Activated CD4-positive, alpha-beta T cell treated with anti-CD3 and anti-CD28 coated beads for 36 hours (primary cell): ENCODE data around the gene SLC9A5. TPM values are rescaled to one million over a fixed set of nuclear protein-coding genes. Genes with fewer than 3 reads are reported as not detected.

Experiments
- ATAC-seq: fragments of 200-7000 bp; cut with Tn5 transposase; one replicate; pipeline ENCODE4 v1.10.0; 2021; ENCODE audit warnings: mild to moderate bottlenecking, moderate library complexity
- CTCF ChIA-PET: fragments of 350-600 bp; sonication (Branson Sonifier 250); formaldehyde crosslinking; loops from one replicate; lab custom pipeline; 2021; ENCODE audit warnings: antibody characterized with exemption; lab: Charles Lee
- POLR2A ChIA-PET: fragments of 350-600 bp; sonication (Branson Sonifier 250); formaldehyde crosslinking; loops from one replicate; lab custom pipeline; 2021; ENCODE audit warnings: antibody characterized with exemption, inconsistent platforms; lab: Charles Lee
- DNase-seq: peaks from one replicate; pipeline ENCODE4 v3.0.0-alpha.2; 2020
- H3K27ac Mint-ChIP-seq: one replicate; pipeline ENCODE4 v1.8.0; 2021; ENCODE audit warnings: mixed read lengths
- H3K27me3 Mint-ChIP-seq: one replicate; pipeline ENCODE4 v1.8.0; 2021; ENCODE audit warnings: mixed read lengths
- H3K36me3 Mint-ChIP-seq: one replicate; pipeline ENCODE4 v1.8.0; 2021; ENCODE audit warnings: low read depth, mixed read lengths
- H3K4me1 Mint-ChIP-seq: one replicate; pipeline ENCODE4 v1.8.0; 2021; ENCODE audit warnings: mixed read lengths
- H3K4me3 Mint-ChIP-seq: one replicate; pipeline ENCODE4 v1.8.0; 2021; ENCODE audit warnings: mild to moderate bottlenecking, moderate library complexity, mixed read lengths
- H3K9me3 Mint-ChIP-seq: one replicate; pipeline ENCODE4 v1.8.0; 2021; ENCODE audit warnings: low read depth, mixed read lengths
- intact Hi-C, 2 experiments: fragments of 100-400 bp; cut with DNase I in 1 of 2; cut with micrococcal nuclease in 1 of 2; formaldehyde crosslinking; loops; one replicate each; pipeline versions ENCODE4 v1.14.2 to v1.15.1; 2022 to 2024; cut with DNase I, micrococcal nuclease
- total RNA-seq, 2 experiments: library from RNA; stranded (reverse); gene quantifications; one replicate each; pipeline ENCODE4 v1.2.3, GENCODE V29; 2021

The SLC9A5 gene
- total RNA-seq: 1 to 10 TPM; 4.5 to 5.5 TPM

GRCh38 chr16:67248401-67249177 is at the start of gene SLC9A5:
TSS of gene SLC9A5 (plus strand) at chr16:67248979. CDS start at chr16:67249015, 36 bp downstream.
- CTCF ChIA-PET: interaction anchor here (0.6 to 1.4 kb wide), 10 partner anchors 8 to 230 kb away, joined by 3 to 5 read pairs (median 3); partner anchors contain the start of gene HSD11B2

GRCh38 chr16:67199011-67199807 is 49.6 kb upstream of the SLC9A5 start, which contains the start of gene ELMO3:
TSS of gene ELMO3 (plus strand) at chr16:67199131. CDS start at chr16:67199327, 196 bp downstream.
- DNase-seq (no peak), ATAC-seq (no peak)
- Mint-ChIP-seq H3K27me3 (no peaks in the 10 kb centered on the region), H3K36me3 (peaks cover 47% of the 10 kb centered on the region), H3K4me3 (no peak within 1 kb of the TSS), H3K4me1 (peaks cover 11% of the 10 kb centered on the region), H3K27ac (peak within 1 kb of the TSS; percentile 49), H3K9me3 (no peaks in the 10 kb centered on the region)
- intact Hi-C loops: no loop called here
- CTCF ChIA-PET: interaction anchor here (1.4 kb wide), 1 partner anchor 207 kb away, joined by 4 read pairs; no protein-coding TSS in a partner anchor
- POLR2A ChIA-PET: no interaction called here

More at GRCh38 chr16:67248401-67249177, at the start of gene SLC9A5:
- H3K27me3 Mint-ChIP-seq: peaks cover 11% of the 10 kb centered on the region
- H3K27ac Mint-ChIP-seq: peak within 1 kb of the TSS; percentile 79
- peak; percentile 56 for DNase-seq
- peaks cover 46% of the 10 kb centered on the region for H3K4me1 Mint-ChIP-seq
- intact Hi-C loops: loop anchor here (5.0 to 10.0 kb wide), 3 partner anchors 414 to 689 kb away; partner anchors contain the start of genes ACD (in 1 of the 2), DYNC1LI2 (in 1 of the 2), PARD6A (in 1 of the 2) and PSMB10 (in 1 of the 2)
- no peaks in the 10 kb centered on the region for H3K9me3 Mint-ChIP-seq
- peaks cover 4% of the 10 kb centered on the region for H3K36me3 Mint-ChIP-seq
- no peak for ATAC-seq
- H3K4me3 Mint-ChIP-seq: peak within 1 kb of the TSS; percentile 87
- POLR2A ChIA-PET: interaction anchor here (0.6 to 2.1 kb wide), 3 partner anchors 16 to 25 kb away, joined by 3 to 9 read pairs (median 3); partner anchors contain the start of gene TMEM208

GRCh38 chr16:67199808-67200198 is 49.0 kb upstream of the SLC9A5 start:
- intact Hi-C loops: no loop called here
- no peak overlapping the region for H3K4me3 Mint-ChIP-seq
- H3K36me3 Mint-ChIP-seq: peaks cover 44% of the 10 kb centered on the region
- no peak for ATAC-seq
- POLR2A ChIA-PET: no interaction called here
- no peak overlapping the region for H3K27ac Mint-ChIP-seq
- no peaks in the 10 kb centered on the region for H3K27me3 Mint-ChIP-seq
- CTCF ChIA-PET: no interaction called here
- H3K9me3 Mint-ChIP-seq: no peaks in the 10 kb centered on the region
- no peak for DNase-seq
- peaks cover 10% of the 10 kb centered on the region for H3K4me1 Mint-ChIP-seq

GRCh38 chr16:67200491-67200890 is 48.3 kb upstream of the SLC9A5 start:
- CTCF ChIA-PET: no interaction called here
- no peak for ATAC-seq
- Mint-ChIP-seq H3K4me1 (peaks cover 8% of the 10 kb centered on the region), H3K36me3 (peaks cover 37% of the 10 kb centered on the region), H3K9me3 (no peaks in the 10 kb centered on the region), H3K4me3 (no peak overlapping the region), H3K27ac (no peak overlapping the region), H3K27me3 (no peaks in the 10 kb centered on the region)
- POLR2A ChIA-PET: no interaction called here
- no peak for DNase-seq
- intact Hi-C loops: no loop called here

- intact Hi-C loops: no loop called here
- no peak overlapping the region for H3K4me3 Mint-ChIP-seq
- DNase-seq (no peak), ATAC-seq (no peak)
- CTCF ChIA-PET: no interaction called here
- H3K27me3 Mint-ChIP-seq: no peaks in the 10 kb centered on the region
- POLR2A ChIA-PET: no interaction called here
- H3K27ac Mint-ChIP-seq: no peak overlapping the region
- H3K9me3 Mint-ChIP-seq: no peaks in the 10 kb centered on the region
- peaks cover 2% of the 10 kb centered on the region for H3K4me1 Mint-ChIP-seq
- H3K36me3 Mint-ChIP-seq: peaks cover 30% of the 10 kb centered on the region
These were observed 47.1 kb upstream of the SLC9A5 start for GRCh38 chr16:67201411-67202345.

- DNase-seq: no peak
- Mint-ChIP-seq H3K9me3 (no peaks in the 10 kb centered on the region), H3K4me1 (no peaks in the 10 kb centered on the region), H3K27me3 (no peaks in the 10 kb centered on the region), H3K4me3 (no peak overlapping the region), H3K36me3 (peaks cover 26% of the 10 kb centered on the region), H3K27ac (no peak overlapping the region)
- POLR2A ChIA-PET: no interaction called here
- CTCF ChIA-PET: interaction anchor here (0.6 kb wide), 1 partner anchor 246 kb away, joined by 3 read pairs; no protein-coding TSS in a partner anchor
- intact Hi-C loops: no loop called here
- no peak for ATAC-seq
These were observed 46.4 kb upstream of the SLC9A5 start for GRCh38 chr16:67202426-67202825.

GRCh38 chr16:67202956-67203493 is 45.8 kb upstream of the SLC9A5 start:
- no peak overlapping the region for H3K27ac Mint-ChIP-seq
- CTCF ChIA-PET: interaction anchor here (0.6 kb wide), 1 partner anchor 247 kb away, joined by 3 read pairs; no protein-coding TSS in a partner anchor
- H3K4me1 Mint-ChIP-seq: no peaks in the 10 kb centered on the region
- no peaks in the 10 kb centered on the region for H3K27me3 Mint-ChIP-seq
- no peak for ATAC-seq
- intact Hi-C loops: no loop called here
- POLR2A ChIA-PET: no interaction called here
- no peaks in the 10 kb centered on the region for H3K9me3 Mint-ChIP-seq
- H3K4me3 Mint-ChIP-seq: no peak overlapping the region
- no peak for DNase-seq
- H3K36me3 Mint-ChIP-seq: peaks cover 21% of the 10 kb centered on the region

- Mint-ChIP-seq H3K9me3 (no peaks in the 10 kb centered on the region), H3K4me1 (no peaks in the 10 kb centered on the region), H3K27me3 (no peaks in the 10 kb centered on the region), H3K27ac (no peak overlapping the region), H3K4me3 (no peak overlapping the region), H3K36me3 (peaks cover 15% of the 10 kb centered on the region)
- POLR2A ChIA-PET: no interaction called here
- intact Hi-C loops: no loop called here
- ATAC-seq (no peak), DNase-seq (no peak)
- CTCF ChIA-PET: interaction anchor here (0.6 kb wide), 1 partner anchor 9 kb away, joined by 3 read pairs; no protein-coding TSS in a partner anchor
These were observed 44.7 kb upstream of the SLC9A5 start for GRCh38 chr16:67204076-67204475.

GRCh38 chr16:67206129-67206837 is 42.5 kb upstream of the SLC9A5 start:
- CTCF ChIA-PET: interaction anchor here (1.0 to 1.3 kb wide), 2 partner anchors 9 to 30 kb away, joined by 4 to 7 read pairs; no protein-coding TSS in a partner anchor
- intact Hi-C loops: no loop called here
- peaks cover 12% of the 10 kb centered on the region for H3K36me3 Mint-ChIP-seq
- H3K9me3 Mint-ChIP-seq: no peaks in the 10 kb centered on the region
- H3K27me3 Mint-ChIP-seq: no peaks in the 10 kb centered on the region
- DNase-seq (no peak), ATAC-seq (no peak)
- H3K4me1 Mint-ChIP-seq: no peaks in the 10 kb centered on the region
- H3K27ac Mint-ChIP-seq: peak overlapping the region; percentile 44
- POLR2A ChIA-PET: no interaction called here
- no peak overlapping the region for H3K4me3 Mint-ChIP-seq

GRCh38 chr16:67206838-67207248 is 41.9 kb upstream of the SLC9A5 start:
- Mint-ChIP-seq H3K27ac (peak overlapping the region; percentile 27), H3K27me3 (no peaks in the 10 kb centered on the region), H3K4me3 (no peak overlapping the region), H3K4me1 (no peaks in the 10 kb centered on the region), H3K9me3 (no peaks in the 10 kb centered on the region), H3K36me3 (peaks cover 11% of the 10 kb centered on the region)
- intact Hi-C loops: no loop called here
- ChIA-PET CTCF (interaction anchor here (1.0 to 1.3 kb wide), 2 partner anchors 9 to 30 kb away, joined by 4 to 7 read pairs; no protein-coding TSS in a partner anchor), POLR2A (no interaction called here)
- DNase-seq (no peak), ATAC-seq (no peak)
